CD4-positive, alpha-beta T cell treated with Interleukin-17A for 1 hour (primary cell): ENCODE measurements around the gene NUTM2F.
"Not testable (repeated sequence)": the region's sequence is repeated elsewhere in the genome, so short reads cannot be mapped to it uniquely, and the experiment has no call there.

Source experiments
- DNase-seq: peaks from one replicate; pipeline ENCODE4 v3.0.0-alpha.2; 2020

The NUTM2F gene

GRCh38 chr9:94315034-94315984 lies 13.1 kb downstream of the NUTM2F start:
- DNase-seq: not testable (repeated sequence)

DNA sequence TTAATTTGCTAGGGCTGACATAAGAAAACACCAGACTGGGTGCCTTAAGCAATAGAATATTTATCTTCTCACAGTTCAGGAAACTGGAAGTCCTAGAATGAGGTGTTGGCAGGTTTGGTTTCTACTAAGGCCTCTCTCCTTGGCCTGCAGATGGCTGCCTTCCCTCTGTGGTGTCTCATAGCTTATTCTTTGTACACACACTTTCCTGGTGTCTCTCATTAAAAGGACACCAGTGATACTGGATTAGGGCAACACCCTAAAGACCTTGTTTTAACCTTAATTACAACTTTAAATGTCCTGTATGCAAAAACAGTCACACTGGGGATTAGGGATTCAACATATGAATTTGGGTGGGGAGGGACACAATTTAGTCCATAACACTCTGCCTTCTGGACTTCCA lies 25.1 kb downstream of the NUTM2F start:
- no peak for DNase-seq

- no peak for DNase-seq
Observed at GRCh38 chr9:94302426-94302825, 26.0 kb downstream of the NUTM2F start.

GRCh38 chr9:94301583-94301982 lies 26.9 kb downstream of the NUTM2F start:
- no peak for DNase-seq

GRCh38 chr9:94300470-94301301 lies 27.8 kb downstream of the NUTM2F start:
- no peak for DNase-seq

DNA sequence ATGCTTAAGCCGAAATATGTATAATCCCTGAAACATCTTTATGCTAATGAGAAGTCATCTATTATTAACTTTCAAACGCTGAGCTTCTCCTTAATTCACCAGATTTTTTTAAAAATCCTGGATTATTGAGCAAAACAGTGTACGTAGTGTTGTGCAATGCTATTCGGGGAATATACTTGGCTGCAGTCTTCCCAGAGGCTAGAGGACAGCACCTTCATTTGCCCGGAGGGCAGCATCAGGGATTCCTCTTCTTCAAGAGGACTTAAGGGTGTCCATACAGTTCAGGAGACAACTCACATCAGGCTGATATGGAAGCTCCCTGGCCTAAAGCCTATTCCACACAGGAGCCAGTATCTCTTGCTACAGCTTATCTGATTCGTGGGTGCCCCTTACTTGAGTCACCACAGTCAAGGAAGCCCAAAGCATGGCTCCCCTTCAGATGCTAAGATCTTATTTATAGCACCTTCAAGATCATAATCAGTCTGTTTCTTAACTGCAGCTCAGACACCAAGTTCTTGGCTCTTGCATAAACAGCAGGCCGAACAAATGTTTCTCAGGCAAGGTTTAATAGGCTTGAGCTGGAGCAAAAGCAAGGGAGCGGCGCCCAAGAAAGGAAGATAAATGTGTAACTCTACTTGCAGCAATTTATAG lies 29.4 kb downstream of the NUTM2F start:
- DNase-seq: no peak

- no peak for DNase-seq
Observed at GRCh38 chr9:94289691-94290090, 38.8 kb downstream of the NUTM2F start.

- DNase-seq: no peak
Observed at GRCh38 chr9:94287877-94288513, 40.4 kb downstream of the NUTM2F start.

DNA sequence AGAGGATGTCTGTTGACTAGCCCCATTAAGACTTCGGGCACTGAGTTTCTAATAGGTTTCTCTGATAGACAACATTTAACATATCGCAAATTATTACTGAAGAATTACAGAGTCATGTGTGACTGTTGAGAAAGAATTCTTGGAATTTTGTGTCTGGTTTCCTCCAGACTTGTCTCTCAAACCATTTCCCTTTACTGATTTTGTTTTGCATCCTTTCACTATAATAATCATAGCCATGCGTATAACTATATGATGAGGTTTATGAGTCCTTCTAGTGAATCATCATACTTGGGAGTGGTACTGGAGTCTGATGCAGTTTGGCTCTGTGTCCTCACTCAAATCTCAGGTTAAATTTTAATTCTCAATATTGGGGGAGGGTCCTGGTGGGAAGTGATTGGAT lies 42.3 kb downstream of the NUTM2F start:
- no peak for DNase-seq

GRCh38 chr9:94281101-94281500 lies 47.3 kb downstream of the NUTM2F start:
- no peak for DNase-seq

DNA sequence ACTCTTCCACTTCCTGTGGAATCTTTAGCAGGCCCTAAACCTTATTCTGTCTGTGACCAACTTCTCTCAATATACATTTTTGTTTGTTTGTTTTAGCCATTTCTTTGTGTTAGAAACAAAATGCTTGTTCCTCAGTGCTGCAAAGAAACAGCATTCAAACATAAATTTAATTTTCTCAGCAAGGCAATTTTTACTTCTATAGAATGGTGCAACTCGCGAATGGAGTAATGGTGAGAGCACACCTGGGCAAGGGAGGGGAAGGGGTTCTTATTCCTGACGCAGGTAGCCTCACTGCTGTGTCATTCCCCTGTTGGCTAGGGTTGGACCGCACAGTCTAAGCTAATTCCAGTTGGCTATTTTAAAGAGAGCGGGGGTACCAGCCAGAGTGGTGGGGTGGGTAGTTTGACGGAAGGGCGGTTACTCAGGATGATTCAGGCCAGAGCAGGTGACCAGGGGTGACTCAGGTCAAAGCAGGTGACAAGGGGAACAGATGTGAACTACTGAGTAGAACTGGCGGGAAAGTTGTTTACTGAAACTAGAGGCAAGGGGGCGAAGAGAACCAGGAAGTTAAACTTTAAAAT lies 47.9 kb downstream of the NUTM2F start:
- no peak for DNase-seq

GRCh38 chr9:94277885-94278536 lies 50.4 kb downstream of the NUTM2F start:
- no peak for DNase-seq

GRCh38 chr9:94277029-94277428 lies 51.4 kb downstream of the NUTM2F start:
- DNase-seq: not testable (repeated sequence)

GRCh38 chr9:94270009-94270408 lies 58.4 kb downstream of the NUTM2F start:
- no peak for DNase-seq

GRCh38 chr9:94269264-94269663 lies 59.2 kb downstream of the NUTM2F start:
- no peak for DNase-seq
